C4-2B (cell line): ENCODE results near the gene OR2W3.

Source experiments
- H3K27ac ChIP-seq: fragments of 450-650 bp; 2 replicates; pipeline ENCODE4 v1.5.1; 2017
- ZFX ChIP-seq: fragments of 450-650 bp; IDR thresholded peaks from 2 replicates; pipeline ENCODE4 v1.6.1; 2017
- TF ChIP-seq, protein P1 (sequence below): fragments of 450-650 bp; conservative IDR thresholded peaks from 2 replicates; pipeline ENCODE4 v1.5.1; 2017; ENCODE audit warnings: mild to moderate bottlenecking

OR2W3 gene

GRCh38 chr1:247904122-247904521 lies 8.7 kb downstream of the OR2W3 start:
- TF ChIP-seq, protein P1, sequence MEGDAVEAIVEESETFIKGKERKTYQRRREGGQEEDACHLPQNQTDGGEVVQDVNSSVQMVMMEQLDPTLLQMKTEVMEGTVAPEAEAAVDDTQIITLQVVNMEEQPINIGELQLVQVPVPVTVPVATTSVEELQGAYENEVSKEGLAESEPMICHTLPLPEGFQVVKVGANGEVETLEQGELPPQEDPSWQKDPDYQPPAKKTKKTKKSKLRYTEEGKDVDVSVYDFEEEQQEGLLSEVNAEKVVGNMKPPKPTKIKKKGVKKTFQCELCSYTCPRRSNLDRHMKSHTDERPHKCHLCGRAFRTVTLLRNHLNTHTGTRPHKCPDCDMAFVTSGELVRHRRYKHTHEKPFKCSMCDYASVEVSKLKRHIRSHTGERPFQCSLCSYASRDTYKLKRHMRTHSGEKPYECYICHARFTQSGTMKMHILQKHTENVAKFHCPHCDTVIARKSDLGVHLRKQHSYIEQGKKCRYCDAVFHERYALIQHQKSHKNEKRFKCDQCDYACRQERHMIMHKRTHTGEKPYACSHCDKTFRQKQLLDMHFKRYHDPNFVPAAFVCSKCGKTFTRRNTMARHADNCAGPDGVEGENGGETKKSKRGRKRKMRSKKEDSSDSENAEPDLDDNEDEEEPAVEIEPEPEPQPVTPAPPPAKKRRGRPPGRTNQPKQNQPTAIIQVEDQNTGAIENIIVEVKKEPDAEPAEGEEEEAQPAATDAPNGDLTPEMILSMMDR = no peak
- no peak for TF ChIP-seq ZFX
- no peak overlapping the region for H3K27ac ChIP-seq

DNA sequence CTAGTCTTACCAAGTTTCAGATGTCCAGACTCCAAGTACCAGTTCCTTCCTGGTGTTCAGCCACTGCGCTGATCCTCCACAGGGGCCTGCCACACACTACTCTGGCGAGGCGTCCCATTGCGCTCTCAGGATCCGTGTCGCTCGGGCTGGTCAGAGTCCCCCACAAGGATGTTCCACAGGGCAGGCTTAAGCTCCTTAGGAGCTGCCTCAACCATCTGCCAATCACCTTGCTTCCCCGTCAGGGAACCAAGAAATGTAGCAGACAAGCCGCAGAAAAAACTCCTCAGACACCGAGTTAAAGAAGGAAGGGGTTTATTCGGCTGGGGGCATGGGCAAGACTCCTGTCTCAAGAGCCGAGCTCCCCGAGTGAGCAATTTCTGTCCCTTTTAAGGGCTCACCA lies 9.8 kb downstream of the OR2W3 start:
- no peak for TF ChIP-seq ZFX
- TF ChIP-seq, protein P1 = no peak
- no peak overlapping the region for H3K27ac ChIP-seq

DNA sequence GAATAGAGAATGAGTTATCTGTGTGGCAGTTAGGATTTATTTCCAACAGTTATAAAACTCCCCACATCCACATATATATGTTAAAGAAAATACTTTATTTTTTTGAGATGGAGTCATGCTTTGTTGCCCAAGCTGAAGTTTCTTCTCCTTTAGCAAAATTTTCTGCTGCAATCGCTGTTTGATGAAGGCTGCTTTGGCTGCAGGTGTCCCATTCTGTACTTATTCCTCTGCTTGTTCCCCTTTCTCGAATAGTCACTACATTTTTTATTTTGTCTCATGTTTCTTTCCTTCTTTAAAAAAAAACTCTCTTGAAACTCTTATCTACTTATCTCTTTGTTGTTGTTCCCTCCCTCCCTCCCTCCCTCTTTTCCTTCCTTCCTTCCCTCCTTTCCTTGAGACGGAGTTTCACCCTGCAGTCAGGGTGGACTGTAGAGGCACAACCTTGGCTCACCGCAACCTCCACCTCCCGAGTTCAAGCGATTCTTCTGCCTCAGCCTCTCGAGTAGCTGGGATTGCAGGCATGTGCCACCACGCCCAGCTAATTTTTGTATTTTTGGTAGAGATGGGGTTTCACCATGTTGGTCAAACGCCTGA lies 10.6 kb downstream of the OR2W3 start:
- TF ChIP-seq ZFX = no peak
- TF ChIP-seq, protein P1 = no peak
- H3K27ac ChIP-seq = no peak overlapping the region

- no peak overlapping the region for H3K27ac ChIP-seq
- TF ChIP-seq, protein P1 = no peak
Observed at GRCh38 chr1:247906504-247907047, 11.2 kb downstream of the OR2W3 start.

DNA sequence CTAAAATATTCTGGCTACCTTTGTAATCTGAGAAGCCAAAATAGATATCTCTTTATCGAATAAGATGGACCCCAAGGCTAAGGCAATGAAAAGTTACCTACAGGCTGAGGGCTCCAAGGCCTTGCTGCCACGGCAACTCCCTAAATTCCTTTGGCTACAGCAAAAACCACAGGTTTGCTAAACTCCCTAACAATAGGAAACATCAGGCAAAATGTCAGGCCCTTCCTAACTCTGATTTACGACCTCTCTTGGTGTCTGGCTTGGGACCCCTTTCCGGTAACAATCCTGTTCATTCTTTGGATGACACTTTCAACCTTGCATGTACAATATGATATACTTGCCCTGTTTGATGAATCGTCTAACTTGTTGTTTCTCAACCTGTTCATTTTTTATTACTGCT lies 13.4 kb downstream of the OR2W3 start:
- TF ChIP-seq, protein P1 = no peak
- no peak for TF ChIP-seq ZFX
- H3K27ac ChIP-seq = no peak overlapping the region

DNA sequence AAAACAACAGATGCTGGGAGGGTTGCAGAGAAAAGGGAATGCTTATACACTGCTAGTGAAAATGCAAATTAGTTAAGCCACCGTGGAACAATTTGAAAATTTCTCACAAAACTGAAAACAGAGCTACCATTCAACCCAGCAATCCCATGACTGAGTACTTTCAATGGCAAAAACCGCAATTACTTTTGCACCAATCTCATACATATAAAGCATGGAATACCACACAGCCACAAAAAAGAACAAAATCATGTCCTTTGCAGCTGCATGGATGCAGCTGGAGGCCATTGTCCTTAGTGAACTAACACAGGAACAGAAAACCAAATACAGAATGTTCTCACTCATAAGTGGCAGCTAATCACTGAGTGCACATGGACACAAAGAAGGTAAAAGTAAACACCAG lies 18.4 kb downstream of the OR2W3 start:
- TF ChIP-seq, protein P1 = no peak
- no peak for TF ChIP-seq ZFX
- H3K27ac ChIP-seq = no peak overlapping the region

- no peak overlapping the region for H3K27ac ChIP-seq
- TF ChIP-seq ZFX = no peak
- TF ChIP-seq, protein P1 = no peak
Observed at GRCh38 chr1:247914941-247915662, 19.7 kb downstream of the OR2W3 start.
